HG03039 (cell line): ENCODE data around the gene TET1.
"Not testable (repeated sequence)": the region's sequence is repeated elsewhere in the genome, so short reads cannot be mapped to it uniquely, and the experiment has no call there.

Source experiments
- ATAC-seq: cut with Tn5 transposase; IDR thresholded peaks from one replicate; pipeline ENCODE4 v1.9.1; 2021; ENCODE audit warnings: mild to moderate bottlenecking, moderate library complexity; ENCODE audit not compliant: unreplicated experiment

TET1 gene

GRCh38 chr10:68696018-68696417, 135.9 kb downstream of the TET1 start:
- no peak for ATAC-seq

GRCh38 chr10:68697106-68697505, 137.0 kb downstream of the TET1 start:
- ATAC-seq, result no peak

GRCh38 chr10:68700197-68700596, 140.1 kb downstream of the TET1 start:
- ATAC-seq, result no peak

DNA sequence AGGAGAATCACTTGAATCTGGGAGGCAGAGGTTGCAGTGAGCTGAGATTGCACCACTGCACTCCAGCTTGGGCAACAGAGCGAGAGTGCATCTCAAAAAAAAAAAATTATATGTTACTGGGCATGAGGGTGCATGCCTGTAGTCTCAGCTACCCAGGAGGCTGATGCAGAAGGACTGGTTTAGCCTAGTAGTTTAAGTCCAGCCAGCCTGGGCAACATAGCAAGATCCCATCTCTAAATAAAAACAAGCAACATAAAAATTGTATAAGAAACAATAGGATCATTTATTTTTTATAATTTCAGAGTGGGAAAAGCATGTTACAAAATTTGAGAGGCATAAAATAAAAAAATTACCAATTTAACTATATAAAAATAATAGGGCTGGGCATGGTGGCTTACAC, 145.4 kb downstream of the TET1 start:
- ATAC-seq, result no peak

GRCh38 chr10:68708987-68709386, 148.8 kb downstream of the TET1 start:
- ATAC-seq, result not testable (repeated sequence)

GRCh38 chr10:68713065-68713464, 152.9 kb downstream of the TET1 start:
- ATAC-seq, result not testable (repeated sequence)

GRCh38 chr10:68717435-68717834, 157.3 kb downstream of the TET1 start:
- ATAC-seq, result no peak

- ATAC-seq, result peak; percentile 98
Observed at GRCh38 chr10:68720793-68721672, 160.9 kb downstream of the TET1 start, which contains the start of gene CCAR1. Gene CCAR1 (plus strand): TSS chr10:68721239. CDS start chr10:68722505, 1,266 bp downstream.

DNA sequence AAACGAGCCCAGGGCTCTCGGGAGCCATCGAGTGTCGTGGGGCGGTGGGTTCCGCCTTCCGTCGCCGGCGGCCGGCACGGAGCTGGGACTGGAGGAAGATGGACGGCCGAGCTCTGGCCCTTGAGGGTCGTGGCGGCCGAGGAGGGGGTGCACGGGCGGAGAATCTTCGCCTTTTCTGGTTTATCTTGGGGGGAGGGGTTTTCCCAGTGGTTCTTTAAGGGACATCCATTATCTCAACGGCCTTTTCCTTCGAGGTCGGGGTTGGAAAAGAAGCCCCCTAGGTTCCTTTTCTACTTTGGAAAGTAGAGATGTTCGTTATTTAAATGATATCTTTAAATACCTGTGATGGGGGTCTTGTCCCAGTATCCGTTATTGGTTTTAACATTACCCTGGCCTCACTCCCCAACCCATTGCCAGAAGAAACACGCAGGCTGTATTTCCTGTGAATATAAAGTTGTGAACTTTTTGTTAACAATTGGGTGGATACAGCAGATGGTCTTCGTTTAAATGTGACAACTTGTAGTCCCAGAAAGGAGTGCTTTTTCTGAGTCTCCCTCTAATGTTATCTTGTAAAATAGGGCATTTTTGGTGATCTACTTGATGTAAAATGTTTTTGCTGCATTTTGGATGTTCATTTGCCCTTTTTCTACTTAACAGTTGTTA, 161.7 kb downstream of the TET1 start:
- peak; percentile 16 for ATAC-seq

DNA sequence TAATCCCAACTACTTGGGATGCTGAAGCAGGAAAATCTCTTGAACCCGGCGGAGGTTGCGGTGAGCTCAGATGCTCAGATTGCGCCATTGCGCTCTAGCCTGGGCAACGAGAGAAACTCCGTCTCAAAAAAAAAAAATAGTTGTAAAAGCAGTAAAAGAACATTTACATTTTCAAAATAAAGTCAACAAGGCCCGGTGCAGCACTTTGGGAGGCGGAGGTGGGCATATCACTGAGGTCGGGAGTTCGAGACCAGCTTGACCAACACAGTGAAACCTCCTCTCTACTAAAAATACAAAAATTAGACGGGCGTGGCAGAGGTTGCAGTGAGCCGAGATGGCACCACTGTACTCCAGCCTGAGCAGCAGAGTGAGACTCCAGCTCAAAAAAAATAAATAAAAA, 164.9 kb downstream of the TET1 start:
- ATAC-seq, result no peak

DNA sequence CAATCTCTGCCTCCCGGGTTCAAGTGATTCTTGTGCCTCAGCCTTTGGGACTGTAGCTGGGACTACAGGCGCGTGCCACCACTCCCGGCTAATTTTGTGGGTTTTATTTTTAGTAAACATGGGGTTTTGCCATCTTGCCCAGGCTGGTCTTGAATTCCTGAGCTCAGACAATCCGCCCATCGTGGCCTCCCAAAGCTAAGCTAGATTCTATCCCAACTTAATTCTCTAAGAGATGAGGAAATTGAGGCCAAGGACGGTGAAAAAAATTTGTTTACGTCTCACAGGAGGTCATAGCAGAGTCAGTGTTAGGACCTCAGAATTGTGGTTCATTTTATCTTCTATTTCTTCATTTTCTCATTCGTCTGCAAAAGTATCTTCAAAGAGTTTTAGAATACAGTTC, 167.0 kb downstream of the TET1 start:
- ATAC-seq, result no peak

- no peak for ATAC-seq
Observed at GRCh38 chr10:68732651-68733050, 172.5 kb downstream of the TET1 start.

GRCh38 chr10:68734349-68734748, 174.2 kb downstream of the TET1 start:
- no peak for ATAC-seq

- no peak for ATAC-seq
Observed at GRCh38 chr10:68735119-68735518, 175.0 kb downstream of the TET1 start.

GRCh38 chr10:68735739-68736138, 175.6 kb downstream of the TET1 start:
- ATAC-seq, result not testable (repeated sequence)

- ATAC-seq, result not testable (repeated sequence)
Observed at GRCh38 chr10:68740676-68741075, 180.5 kb downstream of the TET1 start.

GRCh38 chr10:68742397-68742796, 182.3 kb downstream of the TET1 start:
- ATAC-seq, result no peak
